Left lung (tissue), 10 donors: ENCODE results near the gene ADAMTS16. TPM values are rescaled to one million over a fixed set of nuclear protein-coding genes. Genes with fewer than 3 reads are reported as not detected.

Source experiments
- ATAC-seq: fragments of 200-7000 bp; cut with Tn5 transposase; one replicate; pipeline ENCODE4 v1.9.1; 2020; ENCODE audit warnings: moderate library complexity
- DNase-seq, 4 donors: peaks; one replicate each; pipeline ENCODE4 v3.0.0-alpha.2; 2013 to 2020
- H3K27ac ChIP-seq, 2 donors: fragments of 200-600 bp; sonication (generic) in 1 of 2; one replicate each; pipeline versions ENCODE4 v1.5.0 to v1.8.0; 2020 to 2021
- H3K27me3 ChIP-seq, 2 donors: fragments of 200-600 bp; sonication (generic) in 1 of 2; one replicate each; pipeline versions ENCODE4 v1.5.0 to v1.8.0; 2020 to 2021
- H3K36me3 ChIP-seq, 2 donors: fragments of 200-600 bp; sonication (generic) in 1 of 2; one replicate each; pipeline versions ENCODE4 v1.5.0 to v1.8.0; 2020 to 2021
- H3K4me1 ChIP-seq, 2 donors: fragments of 200-600 bp; one replicate each; pipeline ENCODE4 v1.8.0; 2021
- H3K4me3 ChIP-seq, 2 donors: fragments of 200-600 bp; sonication (generic) in 1 of 2; one replicate each; pipeline versions ENCODE4 v1.5.0 to v1.8.0; 2020 to 2021; ENCODE audit warnings: mild to moderate bottlenecking in 1 of 2
- H3K9me3 ChIP-seq, 2 donors: fragments of 200-600 bp; sonication (generic) in 1 of 2; one replicate each; pipeline versions ENCODE4 v1.5.0 to v1.8.0; 2020 to 2021
- CTCF ChIP-seq, 2 donors: fragments of 200-600 bp; sonication (generic) in 1 of 2; IDR thresholded peaks; one replicate each; pipeline versions ENCODE4 v1.5.0 to v1.8.0; 2021; ENCODE audit warnings: antibody characterized with exemption in 2 of 2
- intact Hi-C, 2 donors: fragments of 100-400 bp; cut with DNase I; formaldehyde crosslinking; loops; one replicate each; pipeline versions ENCODE4 v1.11.2 to v1.14.2; 2022
- polyA plus RNA-seq, 6 donors: library from polyadenylated mRNA; unstranded; fragments of 120-200 nt; gene quantifications; one replicate each; pipeline ENCODE4 v1.2.1, GENCODE V29; 2013; ENCODE audit not compliant: insufficient read length in 6 of 6
- total RNA-seq, 2 donors: library from RNA; stranded (reverse); fragmentation: NEBNext Ultra II Directional; extraction: Animal tissue kit (Norgen Biotek cat#: 25700); gene quantifications; one replicate each; pipeline ENCODE4 v1.2.1, GENCODE V29; 2021
- donor health status: DM: no; HTN: yes; CAD: no.
- donor health status: DM: no; HTN: no; CAD: no.

ADAMTS16 gene
- total and polyA plus RNA-seq, 8 donors: 0.29 to 28.7 (median 1.1) TPM

GRCh38 chr5:5189051-5189430 lies 48.9 kb downstream of the ADAMTS16 start:
- ATAC-seq: no peak
- Histone ChIP-seq H3K4me1 (no peaks in the 10 kb centered on the region), H3K27ac (no peak overlapping the region), H3K9me3 (no peaks in the 10 kb centered on the region), H3K4me3 (no peak overlapping the region), H3K36me3 (no peaks in the 10 kb centered on the region), H3K27me3 (no peaks in the 10 kb centered on the region)
- DNase-seq: no peak
- intact Hi-C loops: no loop called here
- TF ChIP-seq CTCF (IDR thresholded peaks at IDR 0.05): no peak

DNA sequence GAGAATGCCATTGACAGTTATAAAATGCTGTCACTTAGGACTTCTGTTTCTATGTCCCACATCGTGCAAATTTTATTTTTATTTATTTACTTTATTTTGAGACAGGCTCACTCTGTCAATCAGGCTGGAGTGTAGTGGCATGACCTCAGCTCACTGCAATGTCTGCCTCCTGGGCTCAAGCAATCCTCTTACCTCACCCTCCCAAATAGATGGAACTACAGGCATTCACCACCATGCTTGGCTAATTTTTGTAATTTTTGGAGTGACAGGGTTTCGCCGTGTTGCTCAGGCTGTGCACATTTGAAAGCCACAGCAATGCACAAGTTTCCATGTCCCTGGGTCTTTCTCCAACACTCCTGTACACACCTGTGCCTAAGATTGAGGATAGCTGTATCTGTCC lies 51.8 kb downstream of the ADAMTS16 start:
- H3K27me3 ChIP-seq: no peaks in the 10 kb centered on the region
- H3K4me3 ChIP-seq: no peak overlapping the region
- no peak overlapping the region for H3K27ac ChIP-seq
- intact Hi-C loops: no loop called here
- no peak for TF ChIP-seq CTCF (IDR thresholded peaks at IDR 0.05)
- DNase-seq (no peak), ATAC-seq (no peak)
- H3K9me3 ChIP-seq: no peaks in the 10 kb centered on the region
- no peaks in the 10 kb centered on the region for H3K4me1 ChIP-seq
- H3K36me3 ChIP-seq: no peaks in the 10 kb centered on the region

- no peak for TF ChIP-seq CTCF (IDR thresholded peaks at IDR 0.05)
- Histone ChIP-seq H3K36me3 (no peaks in the 10 kb centered on the region), H3K27ac (no peak overlapping the region), H3K9me3 (no peaks in the 10 kb centered on the region), H3K4me3 (no peak overlapping the region), H3K27me3 (no peaks in the 10 kb centered on the region), H3K4me1 (no peaks in the 10 kb centered on the region)
- ATAC-seq (no peak), DNase-seq (no peak)
- intact Hi-C loops: no loop called here
Measured at GRCh38 chr5:5192681-5193080, 52.6 kb downstream of the ADAMTS16 start.

DNA sequence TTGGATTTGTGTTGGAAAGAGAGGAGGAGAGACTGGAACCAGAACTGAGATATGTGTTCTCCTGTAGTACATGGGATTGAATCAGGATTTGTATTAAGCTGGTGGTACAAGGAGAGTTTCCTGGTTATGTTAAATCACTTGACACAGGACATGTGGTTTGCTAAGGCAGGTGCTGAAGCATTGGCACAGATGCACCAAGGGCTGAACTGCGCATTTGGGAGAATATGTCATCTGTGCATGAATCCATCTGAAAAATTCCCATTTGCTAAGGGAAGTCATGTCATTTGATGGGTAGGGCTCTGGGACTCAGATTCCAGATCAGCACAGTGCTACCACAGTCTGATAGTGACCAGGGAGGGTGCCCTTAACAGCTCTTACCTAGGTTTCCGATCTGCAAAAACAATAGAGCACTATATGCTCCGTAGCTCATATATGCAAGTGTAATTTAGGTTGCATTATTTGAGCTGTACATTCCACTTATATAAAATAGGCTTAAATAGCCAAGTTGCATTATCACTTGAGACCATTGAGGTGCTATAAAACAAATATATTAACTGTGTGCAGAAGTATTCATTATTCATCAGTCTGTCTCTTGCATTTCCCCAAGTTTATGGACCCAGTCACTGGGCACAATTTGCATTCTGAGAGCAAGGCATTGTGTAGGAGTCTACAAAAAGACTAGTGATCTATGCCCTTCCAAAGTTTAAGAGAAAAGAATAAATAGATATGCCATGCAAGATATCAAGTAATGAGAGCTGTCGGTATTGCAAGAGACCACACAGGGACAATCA lies 55.2 kb downstream of the ADAMTS16 start:
- Histone ChIP-seq H3K4me3 (no peak overlapping the region), H3K4me1 (no peaks in the 10 kb centered on the region), H3K27ac (no peak overlapping the region), H3K27me3 (no peaks in the 10 kb centered on the region), H3K9me3 (no peaks in the 10 kb centered on the region), H3K36me3 (no peaks in the 10 kb centered on the region)
- no peak for DNase-seq
- TF ChIP-seq CTCF (IDR thresholded peaks at IDR 0.05): no peak
- no peak for ATAC-seq
- intact Hi-C loops: no loop called here

DNA sequence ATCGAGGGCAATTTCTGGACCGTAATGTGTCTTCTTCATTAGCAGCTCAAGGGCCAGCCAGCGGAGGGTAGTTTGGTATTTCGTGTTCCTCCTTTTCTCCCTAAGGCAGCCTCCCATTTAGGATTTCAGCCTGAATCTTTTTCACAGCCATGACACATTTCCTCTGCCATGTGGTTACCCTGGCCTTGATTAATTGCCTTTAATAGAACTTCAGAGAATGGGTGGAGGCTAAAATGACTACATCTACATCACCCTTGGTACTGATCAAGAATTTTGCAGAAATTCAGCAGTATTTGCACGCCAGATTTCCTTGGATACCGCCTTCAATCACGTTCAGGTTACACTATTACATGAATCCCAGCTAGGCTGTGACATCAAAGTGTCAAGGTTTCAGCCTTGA lies 58.0 kb downstream of the ADAMTS16 start:
- Histone ChIP-seq H3K27me3 (no peaks in the 10 kb centered on the region), H3K4me3 (no peak overlapping the region), H3K36me3 (no peaks in the 10 kb centered on the region), H3K4me1 (no peaks in the 10 kb centered on the region), H3K9me3 (no peaks in the 10 kb centered on the region), H3K27ac (no peak overlapping the region)
- ATAC-seq: no peak
- intact Hi-C loops: no loop called here
- TF ChIP-seq CTCF (IDR thresholded peaks at IDR 0.05): no peak
- DNase-seq: no peak
